ENCODE measurements around the gene ZNF710. TPM values are rescaled to one million over a fixed set of nuclear protein-coding genes. Genes with fewer than 3 reads are reported as not detected.

ZNF710 gene
- total and polyA plus RNA-seq, 2 of the 8 experiments (the other 6 are each of a cell fraction or from before 2014, with no cell fraction given), result 10.5 to 24.0 TPM

GRCh38 chr15:90020936-90021507, 19.9 kb downstream of the ZNF710 start (continued):
- TF ChIP-seq SP2 (IDR thresholded peaks at IDR 0.05; ENCODE audit: low read length) (no peak), TAF7 (optimal IDR thresholded peaks at IDR 0.05; ENCODE audit: borderline replicate concordance, low read depth, low read length) (no peak), CHD1 (IDR thresholded peaks at IDR 0.05; ENCODE audit: low read depth, low read length) (no peak), SP4 (IDR thresholded peaks at IDR 0.05; ENCODE audit: low read length) (no peak), JUND (IDR thresholded peaks at IDR 0.05; ENCODE audit: low read length) (no peak), CBX8 (IDR thresholded peaks at IDR 0.05; ENCODE audit: borderline replicate concordance, low read depth, low read length) (no peak), CTBP2 (IDR thresholded peaks at IDR 0.05; ENCODE audit: borderline replicate concordance, insufficient read depth, insufficient read length, low read length) (no peak), SIX5 (IDR thresholded peaks at IDR 0.05; ENCODE audit: low read depth, low read length) (no peak)

Data from H1 (cell line).